Sigmoid colon (tissue), 7 donors: ENCODE results near the gene MCC. TPM values are rescaled to one million over a fixed set of nuclear protein-coding genes. Genes with fewer than 3 reads are reported as not detected.

Source experiments
- DNase-seq: peaks from one replicate; pipeline ENCODE4 v3.0.0-alpha.2; 2019
- H3K27ac ChIP-seq, 4 donors: fragments of 200-600 bp; sonication (generic); one replicate each; pipeline ENCODE4 v1.5.1; 2016 to 2019; ENCODE audit warnings: mild to moderate bottlenecking in 1 of 4
- H3K27me3 ChIP-seq, 3 donors: fragments of 200-600 bp; sonication (generic); one replicate each; pipeline ENCODE4 v1.5.1; 2019; ENCODE audit warnings: mild to moderate bottlenecking in 1 of 3
- H3K36me3 ChIP-seq, 4 donors: fragments of 200-600 bp; sonication (generic); one replicate each; pipeline ENCODE4 v1.5.1; 2016 to 2019
- H3K4me1 ChIP-seq, 4 donors: fragments of 200-600 bp; sonication (generic); one replicate each; pipeline ENCODE4 v1.5.1; 2017 to 2019
- H3K4me3 ChIP-seq, 4 donors: fragments of 200-600 bp; sonication (generic); one replicate each; pipeline ENCODE4 v1.5.1; 2017 to 2019; ENCODE audit warnings: mild to moderate bottlenecking in 2 of 4, moderate library complexity in 1 of 4
- H3K9me3 ChIP-seq, 4 donors: fragments of 200-600 bp in 3 of 4; sonication (generic) in 3 of 4; one replicate each; pipeline versions ENCODE4 v1.5.1 to v1.6.1; 2013 to 2019
- EP300 ChIP-seq, 4 donors: sonication (generic); formaldehyde crosslinking; IDR thresholded peaks; one replicate each; pipeline ENCODE4 v1.6.1; 2017; ENCODE audit warnings: antibody characterized with exemption in 4 of 4
- POLR2A ChIP-seq, 2 donors: fragments of 450-650 bp; IDR thresholded peaks; one replicate each; pipeline ENCODE4 v1.6.1; 2016; ENCODE audit warnings: antibody characterized with exemption in 2 of 2, mild to moderate bottlenecking in 2 of 2, moderate library complexity in 2 of 2
- POLR2AphosphoS5 ChIP-seq, 4 donors: sonication (generic); formaldehyde crosslinking; IDR thresholded peaks; one replicate each; pipeline ENCODE4 v1.6.1; 2017; ENCODE audit warnings: antibody characterized with exemption in 4 of 4
- WGBS, 2 donors: extraction: QIAGEN DNeasy Blood & Tissue Kit; methylation state at CpG; one replicate each; pipeline ENCODE4 v1.1.7; 2013; 5-methylcytosine and 5-hydroxymethylcytosine counted together
- intact Hi-C: fragments of 100-400 bp; cut with DNase I; formaldehyde crosslinking; loops from one replicate; pipeline ENCODE4 v1.15.1; 2023
- polyA plus RNA-seq, 3 donors: library from polyadenylated mRNA; stranded (reverse); fragments of 200-250 nt; gene quantifications; one replicate each; pipeline ENCODE4 v1.2.3, GENCODE V29; 2013
- total RNA-seq, 4 donors: library from RNA; depleted of rRNA; stranded (reverse); fragments of >200 nt; gene quantifications; one replicate each; pipeline ENCODE4 v1.1.0, GENCODE V29; 2016
- TF ChIP-seq, protein P1 (sequence below), 4 experiments: fragments of 450-650 bp in 3 of 4; fragments of 200-600 bp in 1 of 4; IDR thresholded peaks; one replicate each; pipeline ENCODE4 v1.5.1; 2016 to 2019; ENCODE audit warnings: antibody characterized with exemption in 4 of 4, mild to moderate bottlenecking in 3 of 4, moderate library complexity in 2 of 4
- donor health status: healthy with polysubstance abuse.
- donor health status: Bipolar disorder and iron deficiency.
- donor health status: healthy.

The MCC gene
- total and polyA plus RNA-seq, 7 donors: 0.69 to 14.0 (median 9.1) TPM

DNA sequence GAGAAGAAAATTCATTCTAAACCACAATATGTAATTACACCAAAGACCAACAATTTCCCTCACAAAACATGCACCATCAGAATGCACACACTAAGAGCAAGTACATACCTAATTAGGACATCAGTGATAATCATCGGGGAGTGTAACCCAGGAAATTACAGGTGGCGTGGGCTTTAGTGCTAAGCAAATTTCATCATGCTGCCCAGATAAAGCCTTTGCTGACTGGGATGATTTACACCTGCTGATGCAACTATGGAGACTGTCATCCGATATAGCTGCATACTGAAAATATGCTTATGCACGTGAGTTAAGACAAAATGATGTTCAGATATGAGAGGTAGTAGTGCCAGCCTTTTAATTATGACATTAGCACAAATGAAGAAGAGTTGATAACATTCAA lies 388.4 kb downstream of the MCC start:
- intact Hi-C loops: no loop called here
- Histone ChIP-seq H3K4me1 (no peaks in the 10 kb centered on the region), H3K27ac (no peak overlapping the region), H3K4me3 (no peak overlapping the region), H3K36me3 (no peaks in the 10 kb centered on the region), H3K9me3 (no peaks in the 10 kb centered on the region), H3K27me3 (no peaks in the 10 kb centered on the region)
- TF ChIP-seq POLR2A (IDR thresholded peaks at IDR 0.05) (no peak), POLR2AphosphoS5 (IDR thresholded peaks at IDR 0.05) (no peak), EP300 (IDR thresholded peaks at IDR 0.05) (no peak)
- TF ChIP-seq, protein P1, sequence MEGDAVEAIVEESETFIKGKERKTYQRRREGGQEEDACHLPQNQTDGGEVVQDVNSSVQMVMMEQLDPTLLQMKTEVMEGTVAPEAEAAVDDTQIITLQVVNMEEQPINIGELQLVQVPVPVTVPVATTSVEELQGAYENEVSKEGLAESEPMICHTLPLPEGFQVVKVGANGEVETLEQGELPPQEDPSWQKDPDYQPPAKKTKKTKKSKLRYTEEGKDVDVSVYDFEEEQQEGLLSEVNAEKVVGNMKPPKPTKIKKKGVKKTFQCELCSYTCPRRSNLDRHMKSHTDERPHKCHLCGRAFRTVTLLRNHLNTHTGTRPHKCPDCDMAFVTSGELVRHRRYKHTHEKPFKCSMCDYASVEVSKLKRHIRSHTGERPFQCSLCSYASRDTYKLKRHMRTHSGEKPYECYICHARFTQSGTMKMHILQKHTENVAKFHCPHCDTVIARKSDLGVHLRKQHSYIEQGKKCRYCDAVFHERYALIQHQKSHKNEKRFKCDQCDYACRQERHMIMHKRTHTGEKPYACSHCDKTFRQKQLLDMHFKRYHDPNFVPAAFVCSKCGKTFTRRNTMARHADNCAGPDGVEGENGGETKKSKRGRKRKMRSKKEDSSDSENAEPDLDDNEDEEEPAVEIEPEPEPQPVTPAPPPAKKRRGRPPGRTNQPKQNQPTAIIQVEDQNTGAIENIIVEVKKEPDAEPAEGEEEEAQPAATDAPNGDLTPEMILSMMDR (IDR thresholded peaks at IDR 0.05): no peak
- WGBS, 2 donors: 81 to 91% methylated on average over 4 of the region's 4 CpGs
- no peak for DNase-seq

DNA sequence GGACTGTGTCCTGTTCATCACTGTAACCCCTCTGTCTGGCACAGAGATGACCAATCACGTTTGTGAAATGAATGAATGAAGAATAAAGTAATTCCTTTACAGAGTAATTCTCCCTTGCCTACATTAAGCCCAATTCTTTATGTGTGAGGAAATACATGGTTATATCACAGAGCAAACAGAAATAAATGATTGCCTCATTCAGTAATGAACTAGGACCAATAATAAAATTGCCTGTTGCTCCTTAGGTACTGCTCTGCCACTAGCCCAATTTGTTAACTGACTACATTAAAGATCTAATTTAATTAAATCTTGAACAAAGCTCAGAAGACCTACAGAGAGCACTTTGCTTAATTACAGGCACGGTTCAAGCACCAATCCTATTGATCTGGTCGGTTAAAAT lies 389.9 kb downstream of the MCC start:
- no peak for DNase-seq
- 72 to 74% methylated on average over 3 of the region's 3 CpGs for WGBS, 2 donors

DNA sequence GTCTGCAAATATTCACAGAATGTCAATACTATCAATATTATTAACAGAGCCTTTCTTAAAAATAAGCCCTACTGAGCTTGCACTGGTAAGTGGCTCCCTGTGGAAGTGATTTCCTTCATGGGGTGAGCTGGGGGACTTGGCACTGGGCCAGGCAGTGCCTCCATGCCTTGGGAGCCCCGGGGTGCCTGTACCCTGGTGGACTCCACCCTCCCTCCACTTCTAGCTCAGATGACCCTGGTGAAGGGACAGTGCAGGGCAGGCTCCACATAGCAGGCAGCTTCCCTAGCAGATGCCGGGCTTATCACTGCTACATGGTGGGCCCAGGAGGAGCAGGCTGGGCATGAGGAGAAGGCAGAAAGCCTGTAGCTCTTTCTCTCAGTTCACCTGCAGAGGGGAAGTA lies 392.4 kb downstream of the MCC start:
- Histone ChIP-seq H3K4me3 (no peak overlapping the region), H3K27me3 (no peaks in the 10 kb centered on the region), H3K9me3 (no peaks in the 10 kb centered on the region), H3K27ac (no peak overlapping the region), H3K4me1 (peaks cover 0 to 6% (median 3%) of the 10 kb centered on the region in 4 donors), H3K36me3 (no peaks in the 10 kb centered on the region)
- WGBS, 2 donors: 63 to 83% methylated on average over 2 of the region's 2 CpGs
- no peak for TF ChIP-seq POLR2AphosphoS5 (IDR thresholded peaks at IDR 0.05)
- TF ChIP-seq EP300 (IDR thresholded peaks at IDR 0.05): no peak
- TF ChIP-seq, protein P1 (IDR thresholded peaks at IDR 0.05): no peak
- no peak for TF ChIP-seq POLR2A (IDR thresholded peaks at IDR 0.05)
- no peak for DNase-seq
- intact Hi-C loops: no loop called here

More for the DNA sequence above, 389.9 kb downstream of the MCC start:
- H3K36me3 ChIP-seq: no peaks in the 10 kb centered on the region
- H3K27ac ChIP-seq: no peak overlapping the region
- no peaks in the 10 kb centered on the region for H3K4me1 ChIP-seq
- no peak overlapping the region for H3K4me3 ChIP-seq
- intact Hi-C loops: no loop called here
- no peaks in the 10 kb centered on the region for H3K9me3 ChIP-seq
- TF ChIP-seq EP300 (IDR thresholded peaks at IDR 0.05) (no peak), POLR2AphosphoS5 (IDR thresholded peaks at IDR 0.05) (no peak), POLR2A (IDR thresholded peaks at IDR 0.05) (no peak)
- TF ChIP-seq, protein P1 (IDR thresholded peaks at IDR 0.05): no peak
- H3K27me3 ChIP-seq: no peaks in the 10 kb centered on the region

DNA sequence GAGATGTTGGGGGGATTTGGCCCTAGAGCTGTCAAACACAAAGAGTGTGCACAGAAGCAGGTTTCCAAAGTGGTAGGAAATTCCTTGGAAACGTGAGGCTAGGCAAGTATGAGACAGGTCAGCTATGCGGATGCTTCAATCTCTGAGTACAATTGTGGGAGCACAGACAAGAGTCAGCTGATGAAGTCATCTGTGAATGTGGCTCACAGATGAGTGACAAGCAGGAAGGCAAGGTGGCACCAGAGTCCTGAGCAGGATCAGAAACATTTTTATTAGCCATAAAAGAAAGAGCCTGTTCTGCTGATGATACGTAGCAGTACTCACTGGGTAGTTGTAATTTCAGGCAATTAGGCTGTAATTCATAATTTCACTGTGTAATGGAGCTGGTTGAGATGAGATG lies 394.7 kb downstream of the MCC start:
- Histone ChIP-seq H3K27ac (no peak overlapping the region), H3K4me3 (no peak overlapping the region), H3K36me3 (no peaks in the 10 kb centered on the region), H3K27me3 (no peaks in the 10 kb centered on the region), H3K9me3 (no peaks in the 10 kb centered on the region), H3K4me1 (peaks cover 0 to 21% (median 19%) of the 10 kb centered on the region in 4 donors)
- no peak for DNase-seq
- TF ChIP-seq, protein P1 (IDR thresholded peaks at IDR 0.05): no peak
- no peak for TF ChIP-seq EP300 (IDR thresholded peaks at IDR 0.05)
- TF ChIP-seq POLR2AphosphoS5 (IDR thresholded peaks at IDR 0.05): no peak
- TF ChIP-seq POLR2A (IDR thresholded peaks at IDR 0.05): no peak
- intact Hi-C loops: no loop called here
- WGBS, 2 donors: 67 to 84% methylated on average over 3 of the region's 3 CpGs

DNA sequence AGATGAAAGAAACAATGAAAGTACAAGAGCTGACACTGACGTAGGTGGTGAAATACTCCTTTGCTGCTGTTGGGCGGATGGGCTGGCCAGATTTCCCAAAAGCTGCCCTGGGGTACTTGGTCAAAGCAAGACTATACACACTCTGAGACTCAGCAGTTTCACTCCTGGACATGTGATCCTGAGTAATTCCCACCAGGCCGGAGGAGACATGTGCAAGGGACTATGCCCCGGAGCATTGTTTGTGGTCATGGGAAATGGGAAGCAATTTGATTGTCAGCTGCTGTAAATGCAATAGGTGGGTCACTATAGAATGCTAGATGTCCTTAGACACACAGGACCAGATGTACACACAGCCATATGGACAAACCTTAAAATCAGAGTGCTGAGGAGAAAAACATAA lies 395.6 kb downstream of the MCC start:
- no peak for TF ChIP-seq POLR2AphosphoS5 (IDR thresholded peaks at IDR 0.05)
- TF ChIP-seq, protein P1 (IDR thresholded peaks at IDR 0.05): no peak
- TF ChIP-seq POLR2A (IDR thresholded peaks at IDR 0.05): no peak
- TF ChIP-seq EP300 (IDR thresholded peaks at IDR 0.05): no peak
- H3K4me3 ChIP-seq: no peak overlapping the region
- DNase-seq: no peak
- H3K27ac ChIP-seq: no peak overlapping the region
- peaks cover 0 to 21% (median 19%) of the 10 kb centered on the region in 4 donors for H3K4me1 ChIP-seq
- 41 to 63% methylated on average over 4 of the region's 4 CpGs for WGBS, 2 donors
- H3K9me3 ChIP-seq: no peaks in the 10 kb centered on the region
- no peaks in the 10 kb centered on the region for H3K36me3 ChIP-seq
- H3K27me3 ChIP-seq: no peaks in the 10 kb centered on the region
- intact Hi-C loops: no loop called here
